ENCODE results near the gene TBC1D1. TPM values are rescaled to one million over a fixed set of nuclear protein-coding genes. Genes with fewer than 3 reads are reported as not detected.

Gene TBC1D1
- total RNA-seq, 1 donor from 2014 or later: 54.5 TPM

GRCh38 chr4:37994569-37994968 is 103.7 kb downstream of the TBC1D1 start:
- Histone ChIP-seq H3K27me3 (ENCODE audit: insufficient read depth, low read length) (no peaks in the 10 kb centered on the region), H3K79me2 (ENCODE audit: insufficient read depth, low read length) (peaks cover 67% of the 10 kb centered on the region), H2AFZ (ENCODE audit: low read depth, low read length) (no peak overlapping the region), H3K4me1 (ENCODE audit: insufficient read depth, low read length) (no peaks in the 10 kb centered on the region), H4K20me1 (ENCODE audit: insufficient read depth, low read length) (peaks cover 47% of the 10 kb centered on the region), H3K4me2 (ENCODE audit: low read length) (no peak overlapping the region), H3K27ac (ENCODE audit: low read depth, low read length) (no peak overlapping the region), H3K36me3 (ENCODE audit: insufficient read depth, low read length) (no peaks in the 10 kb centered on the region), H3K4me3 (ENCODE audit: insufficient read depth, low read depth, low read length) (no peak overlapping the region), H3K9ac (ENCODE audit: low read length) (no peak overlapping the region), H3K9me3 (ENCODE audit: insufficient read depth, low read depth, low read length) (no peaks in the 10 kb centered on the region)
- no peak overlapping the region for H3K4me3 Mint-ChIP-seq (ENCODE audit: unreplicated experiment)
- no peak for TF ChIP-seq EZH2 (IDR thresholded peaks at IDR 0.05; ENCODE audit: insufficient read depth, low read length)
- TF ChIP-seq CTCF (IDR thresholded peaks at IDR 0.05; ENCODE audit: insufficient read depth, low read depth, low read length): no peak
- H3K4me1 Mint-ChIP-seq (ENCODE audit: low read depth, unreplicated experiment): no peaks in the 10 kb centered on the region
- FAIRE-seq (no peak), DNase-seq (ENCODE audit: low read depth) (no peak)
- H3K36me3 Mint-ChIP-seq (ENCODE audit: low read depth, unreplicated experiment): peaks cover 3% of the 10 kb centered on the region
- peaks cover 2% of the 10 kb centered on the region for H3K27me3 Mint-ChIP-seq (ENCODE audit: low read depth, unreplicated experiment)
- no peak overlapping the region for H3K27ac Mint-ChIP-seq (ENCODE audit: unreplicated experiment)
- H3K9me3 Mint-ChIP-seq (ENCODE audit: unreplicated experiment): no peaks in the 10 kb centered on the region

GRCh38 chr4:37995299-37995821 is 104.5 kb downstream of the TBC1D1 start:
- Histone ChIP-seq H3K79me2 (ENCODE audit: insufficient read depth, low read length) (peaks cover 67% of the 10 kb centered on the region), H3K4me1 (ENCODE audit: insufficient read depth, low read length) (no peaks in the 10 kb centered on the region), H3K36me3 (ENCODE audit: insufficient read depth, low read length) (no peaks in the 10 kb centered on the region), H3K9ac (ENCODE audit: low read length) (no peak overlapping the region), H3K27me3 (ENCODE audit: insufficient read depth, low read length) (no peaks in the 10 kb centered on the region), H4K20me1 (ENCODE audit: insufficient read depth, low read length) (peaks cover 49% of the 10 kb centered on the region), H3K27ac (ENCODE audit: low read depth, low read length) (no peak overlapping the region), H3K4me3 (ENCODE audit: insufficient read depth, low read depth, low read length) (no peak overlapping the region), H3K4me2 (ENCODE audit: low read length) (no peak overlapping the region), H2AFZ (ENCODE audit: low read depth, low read length) (no peak overlapping the region), H3K9me3 (ENCODE audit: insufficient read depth, low read depth, low read length) (no peaks in the 10 kb centered on the region)
- no peak overlapping the region for H3K27ac Mint-ChIP-seq (ENCODE audit: unreplicated experiment)
- H3K27me3 Mint-ChIP-seq (ENCODE audit: low read depth, unreplicated experiment): peaks cover 2% of the 10 kb centered on the region
- FAIRE-seq (no peak), DNase-seq (ENCODE audit: low read depth) (no peak)
- H3K36me3 Mint-ChIP-seq (ENCODE audit: low read depth, unreplicated experiment): peaks cover 3% of the 10 kb centered on the region
- TF ChIP-seq CTCF (IDR thresholded peaks at IDR 0.05; ENCODE audit: insufficient read depth, low read depth, low read length) (no peak), EZH2 (IDR thresholded peaks at IDR 0.05; ENCODE audit: insufficient read depth, low read length) (no peak)
- no peak overlapping the region for H3K4me3 Mint-ChIP-seq (ENCODE audit: unreplicated experiment)
- no peaks in the 10 kb centered on the region for H3K9me3 Mint-ChIP-seq (ENCODE audit: unreplicated experiment)
- no peaks in the 10 kb centered on the region for H3K4me1 Mint-ChIP-seq (ENCODE audit: low read depth, unreplicated experiment)

GRCh38 chr4:37995981-37996775 is 105.3 kb downstream of the TBC1D1 start:
- peaks cover 46% of the 10 kb centered on the region for H4K20me1 ChIP-seq (ENCODE audit: insufficient read depth, low read length)
- H3K4me3 ChIP-seq (ENCODE audit: insufficient read depth, low read depth, low read length): no peak overlapping the region
- no peaks in the 10 kb centered on the region for H3K36me3 ChIP-seq (ENCODE audit: insufficient read depth, low read length)
- TF ChIP-seq CTCF (IDR thresholded peaks at IDR 0.05; ENCODE audit: insufficient read depth, low read depth, low read length) (no peak), EZH2 (IDR thresholded peaks at IDR 0.05; ENCODE audit: insufficient read depth, low read length) (no peak)
- H3K27ac Mint-ChIP-seq (ENCODE audit: unreplicated experiment): no peak overlapping the region
- no peak overlapping the region for H3K4me2 ChIP-seq (ENCODE audit: low read length)
- H3K4me3 Mint-ChIP-seq (ENCODE audit: unreplicated experiment): no peak overlapping the region
- DNase-seq (ENCODE audit: low read depth) (no peak), FAIRE-seq (no peak)
- peaks cover 3% of the 10 kb centered on the region for H3K36me3 Mint-ChIP-seq (ENCODE audit: low read depth, unreplicated experiment)
- peaks cover 2% of the 10 kb centered on the region for H3K27me3 Mint-ChIP-seq (ENCODE audit: low read depth, unreplicated experiment)
- H3K4me1 ChIP-seq (ENCODE audit: insufficient read depth, low read length): no peaks in the 10 kb centered on the region
- peaks cover 63% of the 10 kb centered on the region for H3K79me2 ChIP-seq (ENCODE audit: insufficient read depth, low read length)
- H3K4me1 Mint-ChIP-seq (ENCODE audit: low read depth, unreplicated experiment): no peaks in the 10 kb centered on the region
- no peaks in the 10 kb centered on the region for H3K27me3 ChIP-seq (ENCODE audit: insufficient read depth, low read length)
- H3K9ac ChIP-seq (ENCODE audit: low read length): no peak overlapping the region
- no peaks in the 10 kb centered on the region for H3K9me3 Mint-ChIP-seq (ENCODE audit: unreplicated experiment)
- no peak overlapping the region for H2AFZ ChIP-seq (ENCODE audit: low read depth, low read length)
- H3K27ac ChIP-seq (ENCODE audit: low read depth, low read length): no peak overlapping the region
- no peaks in the 10 kb centered on the region for H3K9me3 ChIP-seq (ENCODE audit: insufficient read depth, low read depth, low read length)

All from astrocyte (in vitro differentiated cells and primary cell).